Breast epithelium (tissue), 3 donors: ENCODE results near the gene GALNT16.
A peak's percentile ranks its signal among the peaks of the same experiment; 100 is the strongest.

Source experiments
- POLR2A ChIP-seq: fragments of 450-650 bp; IDR thresholded peaks from one replicate; pipeline ENCODE4 v1.6.1; 2016; ENCODE audit warnings: antibody characterized with exemption, mild to moderate bottlenecking, moderate library complexity
- POLR2AphosphoS5 ChIP-seq, 3 donors: sonication (generic); formaldehyde crosslinking; IDR thresholded peaks; one replicate each; pipeline ENCODE4 v1.6.1; 2017; ENCODE audit warnings: antibody characterized with exemption in 3 of 3
- TF ChIP-seq, protein P1 (sequence below), 3 donors: fragments of 450-650 bp; IDR thresholded peaks; one replicate each; pipeline ENCODE4 v1.5.1; 2016 to 2017; ENCODE audit warnings: antibody characterized with exemption in 3 of 3, mild to moderate bottlenecking in 3 of 3, moderate library complexity in 3 of 3

DNA sequence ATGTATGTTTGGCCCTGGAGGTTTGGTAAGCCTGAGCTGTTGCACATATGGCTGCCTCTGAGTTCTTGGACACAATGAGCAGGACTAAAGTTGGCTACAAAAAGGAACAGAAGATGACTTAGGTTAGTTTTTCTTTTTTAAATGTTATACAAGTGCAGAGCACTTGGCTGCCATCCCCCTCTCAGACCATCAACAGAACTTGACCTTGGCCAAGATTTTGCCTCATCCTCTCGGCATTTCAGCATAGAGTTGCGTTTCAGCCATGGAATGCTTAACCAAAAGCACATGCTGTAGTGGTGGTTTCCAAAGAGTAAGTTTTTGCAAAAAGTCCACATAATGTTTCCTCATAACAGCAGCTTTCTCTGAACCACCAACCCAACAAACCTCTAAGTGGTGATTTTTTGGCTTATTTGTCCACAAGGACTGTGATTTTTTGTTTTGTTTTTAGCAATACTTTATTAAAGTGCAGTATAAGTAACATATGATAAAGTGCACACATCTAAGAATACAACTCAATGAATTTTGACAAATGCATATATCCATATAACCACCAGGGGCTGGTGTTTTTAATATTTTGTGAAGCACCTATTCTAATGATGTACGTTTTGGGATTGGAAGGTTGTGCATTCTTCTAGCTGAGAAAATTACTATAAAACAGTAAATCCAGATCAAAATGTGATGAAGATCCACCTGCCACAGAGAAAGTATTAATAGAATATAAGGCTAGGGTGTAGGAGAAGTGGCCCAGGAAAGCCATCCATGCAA lies 12.1 kb upstream of the GALNT16 start:
- no peak for TF ChIP-seq POLR2A
- TF ChIP-seq, protein P1, sequence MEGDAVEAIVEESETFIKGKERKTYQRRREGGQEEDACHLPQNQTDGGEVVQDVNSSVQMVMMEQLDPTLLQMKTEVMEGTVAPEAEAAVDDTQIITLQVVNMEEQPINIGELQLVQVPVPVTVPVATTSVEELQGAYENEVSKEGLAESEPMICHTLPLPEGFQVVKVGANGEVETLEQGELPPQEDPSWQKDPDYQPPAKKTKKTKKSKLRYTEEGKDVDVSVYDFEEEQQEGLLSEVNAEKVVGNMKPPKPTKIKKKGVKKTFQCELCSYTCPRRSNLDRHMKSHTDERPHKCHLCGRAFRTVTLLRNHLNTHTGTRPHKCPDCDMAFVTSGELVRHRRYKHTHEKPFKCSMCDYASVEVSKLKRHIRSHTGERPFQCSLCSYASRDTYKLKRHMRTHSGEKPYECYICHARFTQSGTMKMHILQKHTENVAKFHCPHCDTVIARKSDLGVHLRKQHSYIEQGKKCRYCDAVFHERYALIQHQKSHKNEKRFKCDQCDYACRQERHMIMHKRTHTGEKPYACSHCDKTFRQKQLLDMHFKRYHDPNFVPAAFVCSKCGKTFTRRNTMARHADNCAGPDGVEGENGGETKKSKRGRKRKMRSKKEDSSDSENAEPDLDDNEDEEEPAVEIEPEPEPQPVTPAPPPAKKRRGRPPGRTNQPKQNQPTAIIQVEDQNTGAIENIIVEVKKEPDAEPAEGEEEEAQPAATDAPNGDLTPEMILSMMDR (IDR thresholded peaks at IDR 0.05) = peak; percentile 40 to 57 (median 41)
- peak; percentile 78 to 89 (median 88) for TF ChIP-seq POLR2AphosphoS5 (IDR thresholded peaks at IDR 0.05)
